SKM-1 treated with dmso at 0.1 percent for 144 hours (cell line): Measurements from ENCODE around the gene SMAGP.
"Not testable (repeated sequence)": the region's sequence is repeated elsewhere in the genome, so short reads cannot be mapped to it uniquely, and the experiment has no call there.

Experiments used
- DNase-seq: peaks from one replicate; lab custom pipeline; 2025; ENCODE audit not compliant: unreplicated experiment; lab: John Stamatoyannopoulos, UW

SMAGP gene

GRCh38 chr12:51270067-51270950 lies at the start of gene SMAGP:
SMAGP (minus strand) TSS chr12:51270415; CDS start chr12:51269278, 1,137 bp downstream.
- DNase-seq: no peak

GRCh38 chr12:51318846-51319599 lies 48.8 kb upstream of the SMAGP start:
- DNase-seq: peak; percentile 74

- not testable (repeated sequence) for DNase-seq
Measured at GRCh38 chr12:51318057-51318806, 48.0 kb upstream of the SMAGP start.

- DNase-seq: no peak
Measured at GRCh38 chr12:51311389-51311788, 41.2 kb upstream of the SMAGP start.

GRCh38 chr12:51307655-51308593 lies 37.7 kb upstream of the SMAGP start:
- no peak for DNase-seq

GRCh38 chr12:51306507-51306906 lies 36.3 kb upstream of the SMAGP start:
- no peak for DNase-seq

GRCh38 chr12:51300768-51301167 lies 30.6 kb upstream of the SMAGP start:
- DNase-seq: not testable (repeated sequence)

GRCh38 chr12:51295651-51296050 lies 25.4 kb upstream of the SMAGP start:
- DNase-seq: no peak

- DNase-seq: not testable (repeated sequence)
Measured at GRCh38 chr12:51294097-51294496, 23.9 kb upstream of the SMAGP start.

- DNase-seq: no peak
Measured at GRCh38 chr12:51293696-51294095, 23.5 kb upstream of the SMAGP start.

GRCh38 chr12:51291603-51292513 lies 21.6 kb upstream of the SMAGP start:
- peak; percentile 26 for DNase-seq

GRCh38 chr12:51285843-51286242 lies 15.6 kb upstream of the SMAGP start:
- no peak for DNase-seq

GRCh38 chr12:51281202-51281924 lies 11.1 kb upstream of the SMAGP start:
- no peak for DNase-seq

- no peak for DNase-seq
Measured at GRCh38 chr12:51275088-51275487, 4.9 kb upstream of the SMAGP start.

- DNase-seq: not testable (repeated sequence)
Measured at GRCh38 chr12:51272810-51273209, 2.6 kb upstream of the SMAGP start.

GRCh38 chr12:51270951-51271518 lies 820 bp upstream of the SMAGP start:
- DNase-seq: no peak

GRCh38 chr12:51269174-51270066 lies 795 bp downstream of the SMAGP start:
- no peak for DNase-seq
